ENCODE results near the gene KDM5C. TPM values are rescaled to one million over a fixed set of nuclear protein-coding genes. Genes with fewer than 3 reads are reported as not detected.

KDM5C gene
- total and polyA plus RNA-seq, 9 of the 15 experiments (the other 6 are each of a cell fraction or from before 2014, with no cell fraction given) = 0.62 to 136 (median 52.4) TPM

DNA sequence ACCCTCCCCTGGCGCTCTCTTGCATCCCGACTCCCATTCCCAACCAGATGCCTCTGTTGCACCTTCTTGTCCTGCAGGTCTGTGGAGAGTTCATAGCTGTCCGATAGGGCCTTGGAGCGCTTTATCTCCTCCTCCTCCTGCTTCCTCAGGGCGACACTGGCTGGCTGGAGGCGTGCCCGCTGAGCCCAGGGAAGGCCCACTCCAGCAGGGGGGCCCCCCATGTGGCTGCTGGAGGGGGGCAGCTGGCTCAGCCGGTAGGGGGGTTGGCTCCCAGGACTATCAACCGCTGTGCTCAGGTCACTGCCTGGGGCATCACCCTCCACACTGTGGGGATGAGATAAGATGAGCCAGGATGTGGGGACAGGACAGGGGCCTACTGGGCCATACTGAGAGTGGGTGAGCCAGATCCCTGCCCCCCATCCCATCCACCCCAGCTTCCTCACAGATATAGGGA, 30.8 kb upstream of the KDM5C start (continued):
- TF ChIP-seq ZNF76 (CRISPR knock-in tag; IDR thresholded peaks at IDR 0.05; ENCODE audit: borderline replicate concordance) = no peak
- TF ChIP-seq ZFX (CRISPR knock-in tag; IDR thresholded peaks at IDR 0.05) = peak; percentile 67
- TF ChIP-seq RBFOX2 (IDR thresholded peaks at IDR 0.05; ENCODE audit: low read depth, low read length) = peak; percentile 79
- TF ChIP-seq ZNF217 (CRISPR knock-in tag; IDR thresholded peaks at IDR 0.05) = no peak
- TF ChIP-seq ZNF444 (CRISPR knock-in tag; IDR thresholded peaks at IDR 0.05) = no peak
- TF ChIP-seq, protein P1, sequence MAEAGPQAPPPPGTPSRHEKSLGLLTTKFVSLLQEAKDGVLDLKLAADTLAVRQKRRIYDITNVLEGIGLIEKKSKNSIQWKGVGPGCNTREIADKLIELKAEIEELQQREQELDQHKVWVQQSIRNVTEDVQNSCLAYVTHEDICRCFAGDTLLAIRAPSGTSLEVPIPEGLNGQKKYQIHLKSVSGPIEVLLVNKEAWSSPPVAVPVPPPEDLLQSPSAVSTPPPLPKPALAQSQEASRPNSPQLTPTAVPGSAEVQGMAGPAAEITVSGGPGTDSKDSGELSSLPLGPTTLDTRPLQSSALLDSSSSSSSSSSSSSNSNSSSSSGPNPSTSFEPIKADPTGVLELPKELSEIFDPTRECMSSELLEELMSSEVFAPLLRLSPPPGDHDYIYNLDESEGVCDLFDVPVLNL (CRISPR knock-in tag; IDR thresholded peaks at IDR 0.05; ENCODE audit: low read depth) = no peak
- no peak for TF ChIP-seq ILF3 (IDR thresholded peaks at IDR 0.05; ENCODE audit: borderline replicate concordance)
- peak; percentile 78; the same call in 1 of the 2 replicates for TF ChIP-seq ETV5 (CRISPR knock-in tag; IDR thresholded peaks at IDR 0.05; ENCODE audit: low read depth)
- TF ChIP-seq ADNP (tag; IDR thresholded peaks at IDR 0.05) = no peak
- no peak for TF ChIP-seq ZKSCAN1 (IDR thresholded peaks at IDR 0.05; ENCODE audit: low read depth, low read length)
- no peak for TF ChIP-seq HOXB6 (CRISPR knock-in tag; IDR thresholded peaks at IDR 0.05; ENCODE audit: borderline replicate concordance)
- TF ChIP-seq PRMT5 (CRISPR knock-in tag; IDR thresholded peaks at IDR 0.05) = no peak
- TF ChIP-seq, protein P2, sequence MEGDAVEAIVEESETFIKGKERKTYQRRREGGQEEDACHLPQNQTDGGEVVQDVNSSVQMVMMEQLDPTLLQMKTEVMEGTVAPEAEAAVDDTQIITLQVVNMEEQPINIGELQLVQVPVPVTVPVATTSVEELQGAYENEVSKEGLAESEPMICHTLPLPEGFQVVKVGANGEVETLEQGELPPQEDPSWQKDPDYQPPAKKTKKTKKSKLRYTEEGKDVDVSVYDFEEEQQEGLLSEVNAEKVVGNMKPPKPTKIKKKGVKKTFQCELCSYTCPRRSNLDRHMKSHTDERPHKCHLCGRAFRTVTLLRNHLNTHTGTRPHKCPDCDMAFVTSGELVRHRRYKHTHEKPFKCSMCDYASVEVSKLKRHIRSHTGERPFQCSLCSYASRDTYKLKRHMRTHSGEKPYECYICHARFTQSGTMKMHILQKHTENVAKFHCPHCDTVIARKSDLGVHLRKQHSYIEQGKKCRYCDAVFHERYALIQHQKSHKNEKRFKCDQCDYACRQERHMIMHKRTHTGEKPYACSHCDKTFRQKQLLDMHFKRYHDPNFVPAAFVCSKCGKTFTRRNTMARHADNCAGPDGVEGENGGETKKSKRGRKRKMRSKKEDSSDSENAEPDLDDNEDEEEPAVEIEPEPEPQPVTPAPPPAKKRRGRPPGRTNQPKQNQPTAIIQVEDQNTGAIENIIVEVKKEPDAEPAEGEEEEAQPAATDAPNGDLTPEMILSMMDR (IDR thresholded peaks at IDR 0.05 in 2 of 3, conservative IDR thresholded peaks at IDR 0.05 in 1 of 3; ENCODE audit: insufficient read depth in 2 of 3, low read depth in 1 of 3, low read length in 3 of 3) = no peak
- no peak for TF ChIP-seq ERF (CRISPR knock-in tag; IDR thresholded peaks at IDR 0.05)
- no peak for TF ChIP-seq FOXA1 (IDR thresholded peaks at IDR 0.05; ENCODE audit: borderline replicate concordance)
- no peak for TF ChIP-seq CHD1 (IDR thresholded peaks at IDR 0.05; ENCODE audit: low read length)
- TF ChIP-seq THRA (IDR thresholded peaks at IDR 0.05) = no peak
- TF ChIP-seq, protein P3, sequence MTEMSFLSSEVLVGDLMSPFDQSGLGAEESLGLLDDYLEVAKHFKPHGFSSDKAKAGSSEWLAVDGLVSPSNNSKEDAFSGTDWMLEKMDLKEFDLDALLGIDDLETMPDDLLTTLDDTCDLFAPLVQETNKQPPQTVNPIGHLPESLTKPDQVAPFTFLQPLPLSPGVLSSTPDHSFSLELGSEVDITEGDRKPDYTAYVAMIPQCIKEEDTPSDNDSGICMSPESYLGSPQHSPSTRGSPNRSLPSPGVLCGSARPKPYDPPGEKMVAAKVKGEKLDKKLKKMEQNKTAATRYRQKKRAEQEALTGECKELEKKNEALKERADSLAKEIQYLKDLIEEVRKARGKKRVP (CRISPR knock-in tag; IDR thresholded peaks at IDR 0.05) = no peak
- peak; percentile 67; the same call in 1 of the 2 replicates for TF ChIP-seq LEF1 (IDR thresholded peaks at IDR 0.05)
- peak; percentile 60; the same call in 1 of the 2 replicates for TF ChIP-seq HDAC2 (IDR thresholded peaks at IDR 0.05)
- peak; percentile 47; the same call in 1 of the 2 replicates for TF ChIP-seq ZBTB9 (CRISPR knock-in tag; IDR thresholded peaks at IDR 0.05)
- TF ChIP-seq NFE2L1 (tag; IDR thresholded peaks at IDR 0.05; ENCODE audit: borderline replicate concordance, low read depth) = no peak
